NOMO-1 (cell line): ENCODE measurements around the gene OBP2A.

ENCODE experiments used
- DNase-seq, 2 experiments: peaks; one replicate each; lab custom pipeline; 2025; ENCODE audit not compliant: unreplicated experiment in 2 of 2; lab: John Stamatoyannopoulos, UW

The OBP2A gene

DNA sequence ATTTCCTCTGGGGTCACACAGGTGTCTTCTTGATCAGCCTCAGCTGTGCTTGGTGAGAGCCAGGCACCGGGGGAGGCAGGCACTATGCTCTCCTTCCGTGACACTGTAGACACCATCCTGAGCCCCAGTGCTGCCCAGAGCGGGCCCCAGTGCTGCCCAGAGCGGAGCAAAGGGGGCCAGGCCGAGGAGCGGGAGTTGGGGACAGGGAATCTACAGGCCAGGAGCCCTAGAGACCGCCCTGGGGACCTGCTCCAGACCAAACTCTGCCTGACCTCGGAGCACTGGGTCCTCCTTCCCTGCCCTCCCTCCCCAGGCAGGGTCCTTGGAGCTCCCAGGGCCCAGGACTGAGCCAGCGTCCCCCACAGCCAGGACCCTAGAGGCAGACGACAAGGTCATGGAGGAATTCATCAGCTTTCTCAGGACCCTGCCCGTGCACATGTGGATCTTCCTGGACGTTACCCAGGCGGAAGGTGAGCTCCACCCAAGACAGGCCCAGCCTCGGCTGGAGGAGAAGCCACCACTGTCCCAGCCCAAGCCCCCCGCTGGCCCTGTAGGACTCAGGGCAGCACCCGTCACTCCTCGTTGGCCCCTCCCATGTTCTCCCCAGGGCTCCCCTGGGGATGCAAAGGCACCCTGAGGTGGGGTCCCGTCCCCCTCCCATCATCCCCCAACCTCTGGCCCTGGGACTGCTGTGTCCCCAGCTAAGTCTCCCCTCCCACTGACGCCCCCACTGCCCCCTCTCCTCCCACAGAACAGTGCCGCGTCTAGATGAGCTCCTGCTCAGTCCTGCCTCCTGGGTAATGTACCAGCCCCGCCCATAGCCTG lies 45.8 kb downstream of the OBP2A start:
- no peak for DNase-seq

GRCh38 chr9:135592331-135592590 lies 46.3 kb downstream of the OBP2A start:
- no peak for DNase-seq

- no peak for DNase-seq
Observed at GRCh38 chr9:135592625-135593024, 46.7 kb downstream of the OBP2A start.

DNA sequence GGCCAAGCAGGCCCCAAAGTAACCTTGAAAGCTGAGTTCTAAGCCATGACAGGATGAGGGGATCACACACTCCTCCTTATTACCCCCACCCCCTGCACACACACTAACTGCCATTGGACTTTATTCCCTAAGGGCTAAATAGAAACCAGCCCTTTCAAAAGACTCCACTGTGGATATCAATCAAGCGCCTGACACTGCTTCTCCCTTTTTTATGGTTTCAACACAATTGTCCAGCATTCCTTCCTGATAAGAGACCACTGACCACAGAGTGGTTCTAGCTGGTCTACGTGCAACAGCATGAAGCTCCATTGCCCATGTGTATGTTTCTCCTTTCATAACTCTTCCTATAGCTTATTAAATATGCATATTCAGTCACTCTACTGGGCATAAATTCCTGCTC lies 50.3 kb downstream of the OBP2A start:
- no peak for DNase-seq
